Vagina (tissue), 2 donors: ENCODE measurements around the gene IFNK.

Experiments
- POLR2A ChIP-seq, 2 donors: fragments of 450-650 bp; IDR thresholded peaks; one replicate each; pipeline ENCODE4 v1.6.1; 2017; ENCODE audit warnings: antibody characterized with exemption in 2 of 2, mild to moderate bottlenecking in 2 of 2, moderate library complexity in 2 of 2
- POLR2AphosphoS5 ChIP-seq, 2 donors: sonication (generic); formaldehyde crosslinking; IDR thresholded peaks; one replicate each; pipeline ENCODE4 v1.9.0; 2017; ENCODE audit warnings: antibody characterized with exemption in 2 of 2, mild to moderate bottlenecking in 2 of 2, low read depth in 1 of 2; ENCODE audit not compliant: insufficient read depth in 1 of 2
- TF ChIP-seq, protein P1 (sequence below), 3 experiments: fragments of 450-650 bp in 2 of 3; fragments of 200-600 bp in 1 of 3; sonication (generic) in 1 of 3; IDR thresholded peaks; one replicate each; pipeline ENCODE4 v1.5.1; 2017 to 2019; ENCODE audit warnings: antibody characterized with exemption in 3 of 3, mild to moderate bottlenecking in 2 of 3, moderate library complexity in 2 of 3

DNA sequence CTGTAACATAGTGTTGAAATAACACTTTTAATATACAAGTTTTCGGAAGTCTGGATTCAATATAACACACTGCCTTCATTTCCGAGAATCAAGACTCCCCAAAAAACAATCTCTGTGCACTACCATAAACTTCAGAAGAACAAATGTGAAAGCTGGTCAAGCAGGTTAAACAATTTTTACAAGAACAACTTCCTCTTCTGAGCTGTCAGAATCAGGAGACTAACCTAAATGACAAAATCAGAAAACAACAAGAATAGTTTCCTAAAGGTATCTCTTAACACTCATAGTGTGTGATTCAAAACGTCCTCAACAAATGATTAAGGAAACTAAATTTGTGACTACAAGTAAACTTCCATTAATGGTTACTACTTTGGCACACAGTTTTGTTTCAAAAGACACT, 37.6 kb downstream of the IFNK start:
- TF ChIP-seq, protein P1, sequence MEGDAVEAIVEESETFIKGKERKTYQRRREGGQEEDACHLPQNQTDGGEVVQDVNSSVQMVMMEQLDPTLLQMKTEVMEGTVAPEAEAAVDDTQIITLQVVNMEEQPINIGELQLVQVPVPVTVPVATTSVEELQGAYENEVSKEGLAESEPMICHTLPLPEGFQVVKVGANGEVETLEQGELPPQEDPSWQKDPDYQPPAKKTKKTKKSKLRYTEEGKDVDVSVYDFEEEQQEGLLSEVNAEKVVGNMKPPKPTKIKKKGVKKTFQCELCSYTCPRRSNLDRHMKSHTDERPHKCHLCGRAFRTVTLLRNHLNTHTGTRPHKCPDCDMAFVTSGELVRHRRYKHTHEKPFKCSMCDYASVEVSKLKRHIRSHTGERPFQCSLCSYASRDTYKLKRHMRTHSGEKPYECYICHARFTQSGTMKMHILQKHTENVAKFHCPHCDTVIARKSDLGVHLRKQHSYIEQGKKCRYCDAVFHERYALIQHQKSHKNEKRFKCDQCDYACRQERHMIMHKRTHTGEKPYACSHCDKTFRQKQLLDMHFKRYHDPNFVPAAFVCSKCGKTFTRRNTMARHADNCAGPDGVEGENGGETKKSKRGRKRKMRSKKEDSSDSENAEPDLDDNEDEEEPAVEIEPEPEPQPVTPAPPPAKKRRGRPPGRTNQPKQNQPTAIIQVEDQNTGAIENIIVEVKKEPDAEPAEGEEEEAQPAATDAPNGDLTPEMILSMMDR (IDR thresholded peaks at IDR 0.05), result no peak
- TF ChIP-seq POLR2A (IDR thresholded peaks at IDR 0.05), result no peak
- peak in 1 of 2 donors; percentile 84 for TF ChIP-seq POLR2AphosphoS5 (IDR thresholded peaks at IDR 0.05; ENCODE audit: insufficient read depth in 1 of 2, low read depth in 1 of 2)
